ENCODE measurements around the gene PSTPIP1.

PSTPIP1 gene

GRCh38 chr15:77012117-77012712 is 17.3 kb downstream of the PSTPIP1 start:
- H3K4me3 ChIP-seq (ENCODE audit: low read length, poor library complexity, severe bottlenecking): no peak overlapping the region
- no peaks in the 10 kb centered on the region for H3K9me2 ChIP-seq (replicated peaks; ENCODE audit: low read depth, low read length)
- H3K9me3 ChIP-seq (ENCODE audit: insufficient read depth, low read depth, low read length): no peaks in the 10 kb centered on the region
- H3K36me3 ChIP-seq (ENCODE audit: insufficient read depth, low read length): no peaks in the 10 kb centered on the region
- no peak overlapping the region for H2AFZ ChIP-seq (ENCODE audit: low read length)
- H3K79me2 ChIP-seq (ENCODE audit: insufficient read depth, low read length): no peaks in the 10 kb centered on the region
- H3K9ac ChIP-seq (ENCODE audit: low read depth, low read length, poor library complexity, severe bottlenecking): no peak overlapping the region
- no peaks in the 10 kb centered on the region for H3K27me3 ChIP-seq (ENCODE audit: insufficient read depth, low read length, poor library complexity, severe bottlenecking)
- no peaks in the 10 kb centered on the region for H3F3A ChIP-seq (ENCODE audit: low read depth)
- H3K4me2 ChIP-seq (ENCODE audit: low read depth, low read length, poor library complexity, severe bottlenecking): no peak overlapping the region
- H4K20me1 ChIP-seq (ENCODE audit: insufficient read depth, low read length, poor library complexity, severe bottlenecking): no peaks in the 10 kb centered on the region
- TF ChIP-seq EZH2phosphoT487 (IDR thresholded peaks at IDR 0.05; ENCODE audit: borderline replicate concordance): no peak
- no peak for TF ChIP-seq CTCF (conservative IDR thresholded peaks at IDR 0.05; ENCODE audit: low read length)
- peaks cover 38% of the 10 kb centered on the region for H3K4me1 ChIP-seq (ENCODE audit: insufficient read depth, low read length, poor library complexity, severe bottlenecking)

GRCh38 chr15:77012868-77013267 is 17.9 kb downstream of the PSTPIP1 start:
- H3K4me1 ChIP-seq (ENCODE audit: insufficient read depth, low read length, poor library complexity, severe bottlenecking): peaks cover 38% of the 10 kb centered on the region
- no peaks in the 10 kb centered on the region for H3K9me2 ChIP-seq (replicated peaks; ENCODE audit: low read depth, low read length)
- H3K27me3 ChIP-seq (ENCODE audit: insufficient read depth, low read length, poor library complexity, severe bottlenecking): no peaks in the 10 kb centered on the region
- no peak overlapping the region for H3K9ac ChIP-seq (ENCODE audit: low read depth, low read length, poor library complexity, severe bottlenecking)
- no peaks in the 10 kb centered on the region for H3K9me3 ChIP-seq (ENCODE audit: insufficient read depth, low read depth, low read length)
- no peaks in the 10 kb centered on the region for H3K36me3 ChIP-seq (ENCODE audit: insufficient read depth, low read length)
- peak overlapping the region; percentile 18 for H3K4me2 ChIP-seq (ENCODE audit: low read depth, low read length, poor library complexity, severe bottlenecking)
- no peak overlapping the region for H3K4me3 ChIP-seq (ENCODE audit: low read length, poor library complexity, severe bottlenecking)
- TF ChIP-seq CTCF (conservative IDR thresholded peaks at IDR 0.05; ENCODE audit: low read length) (no peak), EZH2phosphoT487 (IDR thresholded peaks at IDR 0.05; ENCODE audit: borderline replicate concordance) (no peak)
- H3F3A ChIP-seq (ENCODE audit: low read depth): no peaks in the 10 kb centered on the region
- no peak overlapping the region for H2AFZ ChIP-seq (ENCODE audit: low read length)
- no peaks in the 10 kb centered on the region for H4K20me1 ChIP-seq (ENCODE audit: insufficient read depth, low read length, poor library complexity, severe bottlenecking)
- H3K79me2 ChIP-seq (ENCODE audit: insufficient read depth, low read length): no peaks in the 10 kb centered on the region

GRCh38 chr15:77013776-77014131 is 18.8 kb downstream of the PSTPIP1 start:
- TF ChIP-seq CTCF (conservative IDR thresholded peaks at IDR 0.05; ENCODE audit: low read length): no peak
- no peak for TF ChIP-seq EZH2phosphoT487 (IDR thresholded peaks at IDR 0.05; ENCODE audit: borderline replicate concordance)
- H3K4me2 ChIP-seq (ENCODE audit: low read depth, low read length, poor library complexity, severe bottlenecking): peak overlapping the region; percentile 18
- H3K4me1 ChIP-seq (ENCODE audit: insufficient read depth, low read length, poor library complexity, severe bottlenecking): peaks cover 38% of the 10 kb centered on the region
- no peaks in the 10 kb centered on the region for H3F3A ChIP-seq (ENCODE audit: low read depth)
- no peak overlapping the region for H2AFZ ChIP-seq (ENCODE audit: low read length)
- H3K9ac ChIP-seq (ENCODE audit: low read depth, low read length, poor library complexity, severe bottlenecking): no peak overlapping the region
- no peaks in the 10 kb centered on the region for H4K20me1 ChIP-seq (ENCODE audit: insufficient read depth, low read length, poor library complexity, severe bottlenecking)
- H3K27me3 ChIP-seq (ENCODE audit: insufficient read depth, low read length, poor library complexity, severe bottlenecking): no peaks in the 10 kb centered on the region
- H3K9me2 ChIP-seq (replicated peaks; ENCODE audit: low read depth, low read length): no peaks in the 10 kb centered on the region
- H3K4me3 ChIP-seq (ENCODE audit: low read length, poor library complexity, severe bottlenecking): no peak overlapping the region
- H3K79me2 ChIP-seq (ENCODE audit: insufficient read depth, low read length): no peaks in the 10 kb centered on the region
- H3K36me3 ChIP-seq (ENCODE audit: insufficient read depth, low read length): no peaks in the 10 kb centered on the region; the same call in 1 of the 2 replicates
- no peaks in the 10 kb centered on the region for H3K9me3 ChIP-seq (ENCODE audit: insufficient read depth, low read depth, low read length)
